GM23338 (cell line): ENCODE results near the gene ENTHD1. TPM values are rescaled to one million over a fixed set of nuclear protein-coding genes. Genes with fewer than 3 reads are reported as not detected.

Source experiments
- ATAC-seq: fragments of 200-7000 bp; cut with Tn5 transposase; 3 replicates; pipeline ENCODE4 v1.9.1; 2020
- DNase-seq: peaks from one replicate; pipeline ENCODE4 v3.0.0-alpha.2; 2015; ENCODE audit warnings: low spot score
- H2AFZ ChIP-seq: fragments of 200-600 bp; sonication (generic); 2 replicates; pipeline ENCODE4 v1.8.0; 2016; ENCODE audit warnings: antibody characterized with exemption, mild to moderate bottlenecking, moderate library complexity
- H3F3A ChIP-seq: fragments of 200-600 bp; sonication (generic); replicated peaks from 2 replicates; pipeline ENCODE4 v1.8.0; 2017; ENCODE audit warnings: antibody characterized with exemption, mixed run types, low read depth
- H3K27ac ChIP-seq: fragments of 200-600 bp; sonication (generic); 2 replicates; pipeline ENCODE4 v1.6.1; 2016; ENCODE audit warnings: low read depth
- H3K27me3 ChIP-seq: fragments of 200-600 bp; sonication (generic); 2 replicates; pipeline ENCODE4 v1.8.0; 2016; ENCODE audit warnings: mild to moderate bottlenecking, mixed run types, moderate library complexity; ENCODE audit not compliant: insufficient read depth
- H3K36me3 ChIP-seq: fragments of 200-600 bp; sonication (generic); 2 replicates; pipeline ENCODE4 v1.8.0; 2016; ENCODE audit warnings: mild to moderate bottlenecking; ENCODE audit not compliant: insufficient read depth
- H3K4me1 ChIP-seq: fragments of 200-600 bp; sonication (generic); 2 replicates; pipeline ENCODE4 v1.8.0; 2016; ENCODE audit warnings: mild to moderate bottlenecking, moderate library complexity; ENCODE audit not compliant: insufficient read depth
- H3K4me2 ChIP-seq: fragments of 200-600 bp; sonication (generic); 2 replicates; pipeline ENCODE4 v1.7.1; 2017; ENCODE audit warnings: mixed run types
- H3K4me3 ChIP-seq: fragments of 200-600 bp; sonication (generic); 2 replicates; pipeline ENCODE4 v1.6.1; 2016; ENCODE audit warnings: mixed run types
- H3K79me2 ChIP-seq: fragments of 200-600 bp; sonication (generic); replicated peaks from 2 replicates; pipeline ENCODE4 v1.8.0; 2017; ENCODE audit warnings: mild to moderate bottlenecking; ENCODE audit not compliant: insufficient read depth
- H3K9me2 ChIP-seq: fragments of 200-600 bp; sonication (generic); 2 replicates; pipeline ENCODE4 v1.8.0; 2017; ENCODE audit not compliant: insufficient read depth
- H4K20me1 ChIP-seq: fragments of 200-600 bp; sonication (generic); replicated peaks from 2 replicates; pipeline ENCODE4 v1.8.0; 2017; ENCODE audit warnings: mild to moderate bottlenecking; ENCODE audit not compliant: insufficient read depth
- H3K27ac Mint-ChIP-seq: 2 replicates; pipeline ENCODE4 v1.8.0; 2020; ENCODE audit warnings: inconsistent platforms, mild to moderate bottlenecking, moderate library complexity, mixed read lengths
- H3K27me3 Mint-ChIP-seq: 3 replicates; pipeline ENCODE4 v1.8.0; 2022; ENCODE audit warnings: low read depth, mild to moderate bottlenecking, moderate library complexity, mixed read lengths, inconsistent platforms; ENCODE audit not compliant: insufficient read depth, poor library complexity
- H3K36me3 Mint-ChIP-seq: 3 replicates; pipeline ENCODE4 v1.8.0; 2021; ENCODE audit warnings: low read depth, mild to moderate bottlenecking, inconsistent platforms, moderate library complexity, mixed read lengths
- H3K4me1 Mint-ChIP-seq: 3 replicates; pipeline ENCODE4 v1.8.0; 2020; ENCODE audit warnings: mild to moderate bottlenecking, inconsistent platforms, mixed read lengths
- H3K4me3 Mint-ChIP-seq: 3 replicates; pipeline ENCODE4 v1.8.0; 2021; ENCODE audit warnings: moderate library complexity, mild to moderate bottlenecking, inconsistent platforms, mixed read lengths
- H3K9me3 Mint-ChIP-seq: 3 replicates; pipeline ENCODE4 v1.8.0; 2020; ENCODE audit warnings: moderate library complexity, mild to moderate bottlenecking, inconsistent platforms, mixed read lengths
- EZH2 ChIP-seq: fragments of 200-600 bp; sonication (generic); IDR thresholded peaks from one replicate; pipeline ENCODE4 v1.8.0; 2017; ENCODE audit warnings: antibody characterized with exemption, mild to moderate bottlenecking, low read depth; ENCODE audit not compliant: unreplicated experiment
- EZH2phosphoT487 ChIP-seq: fragments of 200-600 bp; sonication (generic); IDR thresholded peaks from one replicate; pipeline ENCODE4 v1.8.1; 2018; ENCODE audit warnings: antibody characterized with exemption; ENCODE audit not compliant: unreplicated experiment
- polyA plus RNA-seq: library from polyadenylated mRNA; unstranded; fragments of >200 nt; fragmentation: Nextera tagmentation; extraction: Ambion mirVana; gene quantifications from 2 replicates; pipeline ENCODE4 v1.2.1, GENCODE V29; 2016
- total RNA-seq: library from RNA; depleted of rRNA; stranded (reverse); fragments of >200 nt; shearing (Covaris generic); gene quantifications from 2 replicates; pipeline ENCODE4 v1.2.3, GENCODE V29; 2014
- TF ChIP-seq, protein P1 (sequence below): fragments of 250-450 bp; sonication (Bioruptor Pico); IDR thresholded peaks from 2 replicates; pipeline ENCODE4 v1.5.0; 2020; ENCODE audit warnings: mild to moderate bottlenecking, moderate library complexity
- TF ChIP-seq, protein P2 (sequence below), 2 experiments: fragments of 200-600 bp in 1 of 2; sonication (generic) in 1 of 2; conservative IDR thresholded peaks; 2 replicates each; pipeline versions ENCODE4 v1.5.1 to v1.6.1; 2016 to 2017; ENCODE audit warnings: antibody characterized with exemption in 2 of 2, low read depth in 2 of 2, mild to moderate bottlenecking in 2 of 2, moderate library complexity in 1 of 2
- TF ChIP-seq, protein P3 (sequence below): IDR thresholded peaks from one replicate; pipeline ENCODE4 v1.6.1; 2018; ENCODE audit warnings: antibody characterized with exemption; ENCODE audit not compliant: unreplicated experiment

ENTHD1 gene
- total and polyA plus RNA-seq, 2 experiments from 2014 or later, result not detected

DNA sequence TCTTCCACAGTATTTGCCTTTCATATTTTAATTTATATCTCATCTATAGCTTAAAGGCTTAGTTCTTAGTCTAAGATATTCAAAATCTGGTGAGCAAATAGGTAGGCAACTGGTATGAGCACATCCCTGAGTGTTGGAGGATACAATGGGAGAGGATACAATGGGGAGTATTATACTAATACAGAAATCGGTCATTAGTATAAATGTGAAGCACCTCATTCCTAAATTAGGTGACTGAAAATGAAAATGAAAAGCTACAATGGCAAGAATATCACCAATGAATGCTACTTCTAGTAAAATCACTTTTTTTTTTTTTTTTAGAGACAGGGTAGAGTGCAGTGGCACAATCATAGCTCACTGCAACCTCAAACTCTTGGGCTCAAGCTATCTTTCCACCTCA lies 21.0 kb downstream of the ENTHD1 start:
- no peaks in the 10 kb centered on the region for H3K4me1 Mint-ChIP-seq
- no peaks in the 10 kb centered on the region for H3K36me3 Mint-ChIP-seq
- no peaks in the 10 kb centered on the region for H3K27me3 Mint-ChIP-seq
- Histone ChIP-seq H4K20me1 (no peaks in the 10 kb centered on the region), H3K27me3 (no peaks in the 10 kb centered on the region), H3K4me1 (no peaks in the 10 kb centered on the region), H3K9me2 (0 out of 2 replicates have a peak, but pooled peaks cover 3% of the 10 kb centered on the region), H3K4me2 (no peak overlapping the region), H2AFZ (no peak overlapping the region), H3F3A (no peaks in the 10 kb centered on the region), H3K79me2 (no peaks in the 10 kb centered on the region), H3K27ac (no peak overlapping the region), H3K36me3 (no peaks in the 10 kb centered on the region), H3K4me3 (no peak overlapping the region)
- H3K9me3 Mint-ChIP-seq, result no peaks in the 10 kb centered on the region
- TF ChIP-seq, protein P1, sequence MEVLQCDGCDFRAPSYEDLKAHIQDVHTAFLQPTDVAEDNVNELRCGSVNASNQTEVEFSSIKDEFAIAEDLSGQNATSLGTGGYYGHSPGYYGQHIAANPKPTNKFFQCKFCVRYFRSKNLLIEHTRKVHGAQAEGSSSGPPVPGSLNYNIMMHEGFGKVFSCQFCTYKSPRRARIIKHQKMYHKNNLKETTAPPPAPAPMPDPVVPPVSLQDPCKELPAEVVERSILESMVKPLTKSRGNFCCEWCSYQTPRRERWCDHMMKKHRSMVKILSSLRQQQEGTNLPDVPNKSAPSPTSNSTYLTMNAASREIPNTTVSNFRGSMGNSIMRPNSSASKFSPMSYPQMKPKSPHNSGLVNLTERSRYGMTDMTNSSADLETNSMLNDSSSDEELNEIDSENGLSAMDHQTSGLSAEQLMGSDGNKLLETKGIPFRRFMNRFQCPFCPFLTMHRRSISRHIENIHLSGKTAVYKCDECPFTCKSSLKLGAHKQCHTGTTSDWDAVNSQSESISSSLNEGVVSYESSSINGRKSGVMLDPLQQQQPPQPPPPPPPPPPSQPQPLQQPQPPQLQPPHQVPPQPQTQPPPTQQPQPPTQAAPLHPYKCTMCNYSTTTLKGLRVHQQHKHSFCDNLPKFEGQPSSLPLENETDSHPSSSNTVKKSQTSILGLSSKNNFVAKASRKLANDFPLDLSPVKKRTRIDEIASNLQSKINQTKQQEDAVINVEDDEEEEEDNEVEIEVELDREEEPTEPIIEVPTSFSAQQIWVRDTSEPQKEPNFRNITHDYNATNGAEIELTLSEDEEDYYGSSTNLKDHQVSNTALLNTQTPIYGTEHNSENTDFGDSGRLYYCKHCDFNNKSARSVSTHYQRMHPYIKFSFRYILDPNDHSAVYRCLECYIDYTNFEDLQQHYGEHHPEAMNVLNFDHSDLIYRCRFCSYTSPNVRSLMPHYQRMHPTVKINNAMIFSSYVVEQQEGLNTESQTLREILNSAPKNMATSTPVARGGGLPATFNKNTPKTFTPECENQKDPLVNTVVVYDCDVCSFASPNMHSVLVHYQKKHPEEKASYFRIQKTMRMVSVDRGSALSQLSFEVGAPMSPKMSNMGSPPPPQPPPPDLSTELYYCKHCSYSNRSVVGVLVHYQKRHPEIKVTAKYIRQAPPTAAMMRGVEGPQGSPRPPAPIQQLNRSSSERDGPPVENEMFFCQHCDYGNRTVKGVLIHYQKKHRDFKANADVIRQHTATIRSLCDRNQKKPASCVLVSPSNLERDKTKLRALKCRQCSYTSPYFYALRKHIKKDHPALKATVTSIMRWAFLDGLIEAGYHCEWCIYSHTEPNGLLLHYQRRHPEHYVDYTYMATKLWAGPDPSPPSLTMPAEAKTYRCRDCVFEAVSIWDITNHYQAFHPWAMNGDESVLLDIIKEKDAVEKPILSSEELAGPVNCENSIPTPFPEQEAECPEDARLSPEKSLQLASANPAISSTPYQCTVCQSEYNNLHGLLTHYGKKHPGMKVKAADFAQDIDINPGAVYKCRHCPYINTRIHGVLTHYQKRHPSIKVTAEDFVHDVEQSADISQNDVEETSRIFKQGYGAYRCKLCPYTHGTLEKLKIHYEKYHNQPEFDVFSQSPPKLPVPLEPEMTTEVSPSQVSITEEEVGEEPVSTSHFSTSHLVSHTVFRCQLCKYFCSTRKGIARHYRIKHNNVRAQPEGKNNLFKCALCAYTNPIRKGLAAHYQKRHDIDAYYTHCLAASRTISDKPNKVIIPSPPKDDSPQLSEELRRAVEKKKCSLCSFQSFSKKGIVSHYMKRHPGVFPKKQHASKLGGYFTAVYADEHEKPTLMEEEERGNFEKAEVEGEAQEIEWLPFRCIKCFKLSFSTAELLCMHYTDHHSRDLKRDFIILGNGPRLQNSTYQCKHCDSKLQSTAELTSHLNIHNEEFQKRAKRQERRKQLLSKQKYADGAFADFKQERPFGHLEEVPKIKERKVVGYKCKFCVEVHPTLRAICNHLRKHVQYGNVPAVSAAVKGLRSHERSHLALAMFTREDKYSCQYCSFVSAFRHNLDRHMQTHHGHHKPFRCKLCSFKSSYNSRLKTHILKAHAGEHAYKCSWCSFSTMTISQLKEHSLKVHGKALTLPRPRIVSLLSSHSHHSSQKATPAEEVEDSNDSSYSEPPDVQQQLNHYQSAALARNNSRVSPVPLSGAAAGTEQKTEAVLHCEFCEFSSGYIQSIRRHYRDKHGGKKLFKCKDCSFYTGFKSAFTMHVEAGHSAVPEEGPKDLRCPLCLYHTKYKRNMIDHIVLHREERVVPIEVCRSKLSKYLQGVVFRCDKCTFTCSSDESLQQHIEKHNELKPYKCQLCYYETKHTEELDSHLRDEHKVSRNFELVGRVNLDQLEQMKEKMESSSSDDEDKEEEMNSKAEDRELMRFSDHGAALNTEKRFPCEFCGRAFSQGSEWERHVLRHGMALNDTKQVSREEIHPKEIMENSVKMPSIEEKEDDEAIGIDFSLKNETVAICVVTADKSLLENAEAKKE, result no peak
- TF ChIP-seq EZH2phosphoT487 (no peak), EZH2 (no peak)
- TF ChIP-seq, protein P2, sequence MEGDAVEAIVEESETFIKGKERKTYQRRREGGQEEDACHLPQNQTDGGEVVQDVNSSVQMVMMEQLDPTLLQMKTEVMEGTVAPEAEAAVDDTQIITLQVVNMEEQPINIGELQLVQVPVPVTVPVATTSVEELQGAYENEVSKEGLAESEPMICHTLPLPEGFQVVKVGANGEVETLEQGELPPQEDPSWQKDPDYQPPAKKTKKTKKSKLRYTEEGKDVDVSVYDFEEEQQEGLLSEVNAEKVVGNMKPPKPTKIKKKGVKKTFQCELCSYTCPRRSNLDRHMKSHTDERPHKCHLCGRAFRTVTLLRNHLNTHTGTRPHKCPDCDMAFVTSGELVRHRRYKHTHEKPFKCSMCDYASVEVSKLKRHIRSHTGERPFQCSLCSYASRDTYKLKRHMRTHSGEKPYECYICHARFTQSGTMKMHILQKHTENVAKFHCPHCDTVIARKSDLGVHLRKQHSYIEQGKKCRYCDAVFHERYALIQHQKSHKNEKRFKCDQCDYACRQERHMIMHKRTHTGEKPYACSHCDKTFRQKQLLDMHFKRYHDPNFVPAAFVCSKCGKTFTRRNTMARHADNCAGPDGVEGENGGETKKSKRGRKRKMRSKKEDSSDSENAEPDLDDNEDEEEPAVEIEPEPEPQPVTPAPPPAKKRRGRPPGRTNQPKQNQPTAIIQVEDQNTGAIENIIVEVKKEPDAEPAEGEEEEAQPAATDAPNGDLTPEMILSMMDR (conservative IDR thresholded peaks at IDR 0.05; ENCODE audit: low read depth in 2 of 2), result no peak
- TF ChIP-seq, protein P3, sequence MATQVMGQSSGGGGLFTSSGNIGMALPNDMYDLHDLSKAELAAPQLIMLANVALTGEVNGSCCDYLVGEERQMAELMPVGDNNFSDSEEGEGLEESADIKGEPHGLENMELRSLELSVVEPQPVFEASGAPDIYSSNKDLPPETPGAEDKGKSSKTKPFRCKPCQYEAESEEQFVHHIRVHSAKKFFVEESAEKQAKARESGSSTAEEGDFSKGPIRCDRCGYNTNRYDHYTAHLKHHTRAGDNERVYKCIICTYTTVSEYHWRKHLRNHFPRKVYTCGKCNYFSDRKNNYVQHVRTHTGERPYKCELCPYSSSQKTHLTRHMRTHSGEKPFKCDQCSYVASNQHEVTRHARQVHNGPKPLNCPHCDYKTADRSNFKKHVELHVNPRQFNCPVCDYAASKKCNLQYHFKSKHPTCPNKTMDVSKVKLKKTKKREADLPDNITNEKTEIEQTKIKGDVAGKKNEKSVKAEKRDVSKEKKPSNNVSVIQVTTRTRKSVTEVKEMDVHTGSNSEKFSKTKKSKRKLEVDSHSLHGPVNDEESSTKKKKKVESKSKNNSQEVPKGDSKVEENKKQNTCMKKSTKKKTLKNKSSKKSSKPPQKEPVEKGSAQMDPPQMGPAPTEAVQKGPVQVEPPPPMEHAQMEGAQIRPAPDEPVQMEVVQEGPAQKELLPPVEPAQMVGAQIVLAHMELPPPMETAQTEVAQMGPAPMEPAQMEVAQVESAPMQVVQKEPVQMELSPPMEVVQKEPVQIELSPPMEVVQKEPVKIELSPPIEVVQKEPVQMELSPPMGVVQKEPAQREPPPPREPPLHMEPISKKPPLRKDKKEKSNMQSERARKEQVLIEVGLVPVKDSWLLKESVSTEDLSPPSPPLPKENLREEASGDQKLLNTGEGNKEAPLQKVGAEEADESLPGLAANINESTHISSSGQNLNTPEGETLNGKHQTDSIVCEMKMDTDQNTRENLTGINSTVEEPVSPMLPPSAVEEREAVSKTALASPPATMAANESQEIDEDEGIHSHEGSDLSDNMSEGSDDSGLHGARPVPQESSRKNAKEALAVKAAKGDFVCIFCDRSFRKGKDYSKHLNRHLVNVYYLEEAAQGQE, result no peak
- DNase-seq, result no peak
- ATAC-seq, result no peak
- no peak overlapping the region for H3K27ac Mint-ChIP-seq
- H3K4me3 Mint-ChIP-seq, result no peak overlapping the region
